Mesothelial cell of epicardium (in vitro differentiated cells): Measurements from ENCODE around the gene STARD8. TPM values are rescaled to one million over a fixed set of nuclear protein-coding genes. Genes with fewer than 3 reads are reported as not detected.
A peak's percentile ranks its signal among the peaks of the same experiment; 100 is the strongest.

Experiments
- DNase-seq, 2 experiments: peaks; one replicate each; pipeline ENCODE4 v3.0.0; 2021; ENCODE audit warnings: low spot score in 2 of 2; ENCODE audit not compliant: unreplicated experiment in 2 of 2
- H3K27ac Mint-ChIP-seq: 2 replicates; pipeline ENCODE4 v1.8.0; 2021; ENCODE audit warnings: mixed read lengths
- H3K27me3 Mint-ChIP-seq: 2 replicates; pipeline ENCODE4 v1.8.0; 2021; ENCODE audit warnings: low read depth, mixed read lengths
- H3K36me3 Mint-ChIP-seq: 2 replicates; pipeline ENCODE4 v1.8.0; 2021; ENCODE audit warnings: mixed read lengths
- H3K4me1 Mint-ChIP-seq: 2 replicates; pipeline ENCODE4 v1.8.0; 2021; ENCODE audit warnings: mixed read lengths
- H3K4me3 Mint-ChIP-seq: 2 replicates; pipeline ENCODE4 v1.8.0; 2021; ENCODE audit warnings: mild to moderate bottlenecking, moderate library complexity, mixed read lengths
- H3K9me3 Mint-ChIP-seq: 2 replicates; pipeline ENCODE4 v1.8.0; 2021; ENCODE audit warnings: mixed read lengths
- total RNA-seq: library from RNA; stranded (reverse); gene quantifications from 3 replicates; pipeline ENCODE4 v1.2.1, GENCODE V29; 2021
- TF ChIP-seq, protein P1 (sequence below): fragments of 200-600 bp; sonication (generic); IDR thresholded peaks from one replicate; pipeline ENCODE4 v1.5.0; 2021; ENCODE audit warnings: antibody characterized with exemption; ENCODE audit not compliant: unreplicated experiment

The STARD8 gene
- total RNA-seq, 1 donor from 2014 or later = 6.4 TPM

DNA sequence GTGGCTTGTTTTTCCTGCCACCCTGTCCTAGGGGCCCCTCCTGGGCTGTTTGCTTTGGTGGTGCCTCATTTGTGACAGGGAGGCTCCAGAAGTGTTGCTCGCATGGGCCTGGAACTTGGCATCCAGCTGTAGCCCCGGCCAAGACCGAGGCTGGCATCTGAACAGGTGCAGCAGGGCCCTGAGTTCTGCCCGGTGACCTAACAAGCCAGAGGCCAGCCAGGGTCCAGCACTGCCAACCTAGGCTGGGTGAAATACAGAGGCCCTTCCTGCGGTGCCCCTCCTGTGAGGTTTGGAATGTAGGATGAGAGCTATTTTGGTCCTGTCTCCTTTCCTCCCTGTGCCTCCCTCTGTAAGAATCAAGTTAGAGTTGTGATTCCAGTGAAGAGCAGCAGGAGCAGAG, 58.5 kb downstream of the STARD8 start:
- H3K36me3 Mint-ChIP-seq = no peaks in the 10 kb centered on the region
- no peak overlapping the region for H3K27ac Mint-ChIP-seq
- no peaks in the 10 kb centered on the region for H3K27me3 Mint-ChIP-seq
- H3K9me3 Mint-ChIP-seq = peaks cover 12% of the 10 kb centered on the region
- TF ChIP-seq, protein P1, sequence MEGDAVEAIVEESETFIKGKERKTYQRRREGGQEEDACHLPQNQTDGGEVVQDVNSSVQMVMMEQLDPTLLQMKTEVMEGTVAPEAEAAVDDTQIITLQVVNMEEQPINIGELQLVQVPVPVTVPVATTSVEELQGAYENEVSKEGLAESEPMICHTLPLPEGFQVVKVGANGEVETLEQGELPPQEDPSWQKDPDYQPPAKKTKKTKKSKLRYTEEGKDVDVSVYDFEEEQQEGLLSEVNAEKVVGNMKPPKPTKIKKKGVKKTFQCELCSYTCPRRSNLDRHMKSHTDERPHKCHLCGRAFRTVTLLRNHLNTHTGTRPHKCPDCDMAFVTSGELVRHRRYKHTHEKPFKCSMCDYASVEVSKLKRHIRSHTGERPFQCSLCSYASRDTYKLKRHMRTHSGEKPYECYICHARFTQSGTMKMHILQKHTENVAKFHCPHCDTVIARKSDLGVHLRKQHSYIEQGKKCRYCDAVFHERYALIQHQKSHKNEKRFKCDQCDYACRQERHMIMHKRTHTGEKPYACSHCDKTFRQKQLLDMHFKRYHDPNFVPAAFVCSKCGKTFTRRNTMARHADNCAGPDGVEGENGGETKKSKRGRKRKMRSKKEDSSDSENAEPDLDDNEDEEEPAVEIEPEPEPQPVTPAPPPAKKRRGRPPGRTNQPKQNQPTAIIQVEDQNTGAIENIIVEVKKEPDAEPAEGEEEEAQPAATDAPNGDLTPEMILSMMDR = no peak
- no peak overlapping the region for H3K4me3 Mint-ChIP-seq
- no peak for DNase-seq
- no peaks in the 10 kb centered on the region for H3K4me1 Mint-ChIP-seq

DNA sequence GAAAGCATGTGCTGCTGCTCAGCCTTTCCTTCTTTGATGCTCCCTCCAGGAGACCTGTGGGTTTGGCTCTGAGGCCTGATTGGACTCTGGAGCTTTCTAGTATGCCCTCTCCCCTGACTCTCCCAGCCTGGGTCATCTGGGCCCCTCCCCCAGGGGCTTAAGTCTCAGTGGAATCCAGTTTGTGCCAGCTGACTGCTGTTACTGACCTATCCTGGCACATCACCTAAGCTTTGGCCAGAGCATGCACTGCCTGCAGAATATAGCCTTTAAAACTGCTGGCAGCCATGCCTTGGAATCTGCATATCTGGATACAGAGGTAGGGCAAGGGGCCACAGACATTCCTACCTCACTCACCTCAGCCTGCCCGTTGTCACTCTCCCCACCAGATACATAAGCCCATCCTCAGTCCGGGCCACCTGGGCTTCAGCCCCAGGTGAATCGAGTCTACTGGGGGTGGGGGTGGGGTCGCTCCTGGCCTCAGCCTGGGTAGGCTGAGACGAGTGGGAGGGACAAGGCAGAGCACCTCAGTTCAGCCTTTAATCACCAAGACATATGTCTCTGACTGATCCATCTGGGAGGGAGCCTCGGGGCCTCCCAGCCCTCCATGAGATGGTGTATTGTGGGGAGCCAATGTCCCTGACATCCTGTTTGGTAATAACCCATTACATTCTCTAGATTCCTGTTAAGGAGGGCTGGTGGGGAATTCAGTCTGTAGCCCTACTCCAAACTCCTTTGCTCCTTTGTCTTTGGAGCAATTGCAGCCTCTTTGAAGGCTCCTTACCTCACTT, 61.2 kb downstream of the STARD8 start:
- H3K36me3 Mint-ChIP-seq = no peaks in the 10 kb centered on the region
- peaks cover 7% of the 10 kb centered on the region for H3K9me3 Mint-ChIP-seq
- H3K27ac Mint-ChIP-seq = no peak overlapping the region
- H3K4me1 Mint-ChIP-seq = no peaks in the 10 kb centered on the region
- DNase-seq = no peak
- no peak overlapping the region for H3K4me3 Mint-ChIP-seq
- no peaks in the 10 kb centered on the region for H3K27me3 Mint-ChIP-seq
- TF ChIP-seq, protein P1 = no peak

- Mint-ChIP-seq H3K4me1 (no peaks in the 10 kb centered on the region), H3K27me3 (no peaks in the 10 kb centered on the region), H3K9me3 (peaks cover 9% of the 10 kb centered on the region), H3K36me3 (no peaks in the 10 kb centered on the region), H3K27ac (no peak overlapping the region), H3K4me3 (no peak overlapping the region)
- TF ChIP-seq, protein P1 = peak; percentile 42
- peak in 1 of 2 experiments; percentile 48 for DNase-seq
Measured at GRCh38 chrX:68710870-68711576, 63.6 kb downstream of the STARD8 start.

- no peak overlapping the region for H3K27ac Mint-ChIP-seq
- no peaks in the 10 kb centered on the region for H3K36me3 Mint-ChIP-seq
- H3K4me1 Mint-ChIP-seq = no peaks in the 10 kb centered on the region
- DNase-seq = no peak
- H3K27me3 Mint-ChIP-seq = no peaks in the 10 kb centered on the region
- peaks cover 13% of the 10 kb centered on the region for H3K9me3 Mint-ChIP-seq
- H3K4me3 Mint-ChIP-seq = no peak overlapping the region
- TF ChIP-seq, protein P1 = no peak
Measured at GRCh38 chrX:68711845-68712244, 64.4 kb downstream of the STARD8 start.

- Mint-ChIP-seq H3K4me1 (no peaks in the 10 kb centered on the region), H3K27me3 (no peaks in the 10 kb centered on the region), H3K36me3 (peaks cover 2% of the 10 kb centered on the region), H3K27ac (no peak overlapping the region), H3K4me3 (no peak overlapping the region), H3K9me3 (peaks cover 13% of the 10 kb centered on the region)
- TF ChIP-seq, protein P1 = no peak
- DNase-seq = no peak
Measured at GRCh38 chrX:68714856-68715255, 67.4 kb downstream of the STARD8 start.
